H1 (cell line): ENCODE results near the gene SLPI. TPM values are rescaled to one million over a fixed set of nuclear protein-coding genes. Genes with fewer than 3 reads are reported as not detected.

Experiments used
- CTCF ChIA-PET: fragments of 300-600 bp; sonication (Branson Sonifier 250); formaldehyde crosslinking; loops from one replicate; lab custom pipeline; 2021; ENCODE audit not compliant: partially characterized antibody; lab: Charles Lee
- POLR2A ChIA-PET: fragments of 300-600 bp; sonication (Branson Sonifier 250); formaldehyde crosslinking; loops from one replicate; lab custom pipeline; 2021; ENCODE audit warnings: inconsistent platforms; ENCODE audit not compliant: partially characterized antibody; lab: Charles Lee
- DNase-seq, 2 experiments: peaks; one replicate each; pipeline versions ENCODE4 v3.0.0 to v3.0.0-alpha.2; 2010 to 2022; ENCODE audit warnings: low spot score in 2 of 2, low read depth in 1 of 2, mixed read lengths in 1 of 2
- FAIRE-seq: peaks from 2 replicates; lab custom pipeline; 2011; peaks lifted over from hg19 to GRCh38; lab: Jason Lieb, UNC
- H2AFZ ChIP-seq: 2 replicates; pipeline ENCODE4 v1.8.1; 2012; ENCODE audit warnings: low read length, inconsistent platforms
- H2AK5ac ChIP-seq: 2 replicates; pipeline ENCODE4 v1.6.1; 2013; ENCODE audit warnings: low read depth, low read length
- H2BK120ac ChIP-seq: replicated peaks from 2 replicates; pipeline ENCODE3; 2013; ENCODE audit warnings: low read depth, low read length, inconsistent platforms
- H2BK12ac ChIP-seq: 2 replicates; pipeline ENCODE4 v1.6.1; 2013; ENCODE audit warnings: low read depth, low read length
- H2BK15ac ChIP-seq: 2 replicates; pipeline ENCODE4 v1.6.1; 2013; ENCODE audit warnings: low read length
- H2BK20ac ChIP-seq: 2 replicates; pipeline ENCODE4 v1.6.1; 2013; ENCODE audit warnings: low read length
- H2BK5ac ChIP-seq: 2 replicates; pipeline ENCODE4 v1.6.1; 2013; ENCODE audit warnings: low read depth, low read length
- H3K14ac ChIP-seq: 2 replicates; pipeline ENCODE4 v1.6.1; 2013; ENCODE audit warnings: inconsistent platforms; ENCODE audit not compliant: insufficient read length
- H3K18ac ChIP-seq: 2 replicates; pipeline ENCODE4 v1.6.1; 2013; ENCODE audit warnings: low read length; ENCODE audit errors: extremely low read depth
- H3K23ac ChIP-seq: 2 replicates; pipeline ENCODE4 v1.6.1; 2013; ENCODE audit warnings: inconsistent platforms; ENCODE audit not compliant: insufficient read length
- H3K23me2 ChIP-seq: 2 replicates; pipeline ENCODE4 v1.6.1; 2013; ENCODE audit warnings: low read depth, low read length
- H3K27ac ChIP-seq: 2 replicates; pipeline ENCODE4 v1.6.1; 2011; ENCODE audit warnings: low read depth, low read length, inconsistent platforms
- H3K27me3 ChIP-seq, 4 experiments: replicated peaks in 1 of 4; 1 replicate in 1 of 4; 2 replicates in 3 of 4; pipeline versions ENCODE4 v1.6.1 to v1.8.1; 2011 to 2013; ENCODE audit warnings: low read length in 3 of 4, mild to moderate bottlenecking in 3 of 4, inconsistent platforms in 2 of 4, mixed read lengths in 2 of 4, moderate library complexity in 1 of 4; ENCODE audit not compliant: control insufficient read depth in 3 of 4, insufficient read depth in 3 of 4; ENCODE audit errors: extremely low read depth in 1 of 4
- H3K36me3 ChIP-seq, 4 experiments: 2 replicates each; pipeline versions ENCODE4 v1.6.1 to v1.8.1; 2011 to 2013; ENCODE audit warnings: mild to moderate bottlenecking in 4 of 4, low read length in 3 of 4, moderate library complexity in 2 of 4, control low read depth in 1 of 4, inconsistent platforms in 1 of 4; ENCODE audit not compliant: insufficient read depth in 4 of 4, control insufficient read depth in 2 of 4
- H3K4ac ChIP-seq: replicated peaks from 2 replicates; pipeline ENCODE3; 2013; ENCODE audit warnings: low read length, low read depth, mixed read lengths, inconsistent platforms; ENCODE audit not compliant: insufficient read length
- H3K4me1 ChIP-seq, 4 experiments: replicated peaks in 1 of 4; 1 replicate in 1 of 4; 2 replicates in 3 of 4; pipeline versions ENCODE4 v1.6.1 to v1.8.1; 2011 to 2013; ENCODE audit warnings: low read length in 3 of 4, inconsistent platforms in 2 of 4, mixed read lengths in 1 of 4; ENCODE audit not compliant: insufficient read depth in 4 of 4, control insufficient read depth in 3 of 4
- H3K4me2 ChIP-seq, 2 experiments: 2 replicates each; pipeline versions ENCODE4 v1.6.1 to v1.8.1; 2011 to 2013; ENCODE audit warnings: low read depth in 2 of 2, low read length in 2 of 2, control low read depth in 1 of 2, inconsistent platforms in 1 of 2, mild to moderate bottlenecking in 1 of 2; ENCODE audit not compliant: insufficient read depth in 1 of 2
- H3K4me3 ChIP-seq, 4 experiments: fragments of 200-600, 300-600 bp in 1 of 4; sonication (generic), shearing (Covaris generic), sonication (Bioruptor Twin) in 1 of 4; 2 replicates each; pipeline versions ENCODE4 v1.5.1 to v1.8.1; 2011 to 2016; ENCODE audit warnings: low read length in 4 of 4, low read depth in 3 of 4, control low read depth in 2 of 4, inconsistent platforms in 2 of 4, mild to moderate bottlenecking in 2 of 4, mixed read lengths in 1 of 4, moderate library complexity in 1 of 4; ENCODE audit not compliant: insufficient read depth in 2 of 4; ENCODE audit errors: extremely low read depth in 1 of 4
- H3K56ac ChIP-seq: replicated peaks from 2 replicates; pipeline ENCODE3; 2013; ENCODE audit warnings: low read depth, mild to moderate bottlenecking, mixed read lengths, low read length, inconsistent platforms; ENCODE audit not compliant: insufficient read length
- H3K79me1 ChIP-seq: 2 replicates; pipeline ENCODE4 v1.6.1; 2013; ENCODE audit warnings: low read depth, low read length, control low read depth
- H3K79me2 ChIP-seq, 2 experiments: 2 replicates each; pipeline versions ENCODE4 v1.6.1 to v1.8.1; 2012 to 2013; ENCODE audit warnings: low read length in 2 of 2, mild to moderate bottlenecking in 2 of 2, inconsistent platforms in 1 of 2; ENCODE audit not compliant: insufficient read depth in 2 of 2, control insufficient read depth in 1 of 2
- H3K9ac ChIP-seq, 4 experiments: replicated peaks in 1 of 4; 1 replicate in 1 of 4; 2 replicates in 3 of 4; pipeline versions ENCODE4 v1.6.1 to v1.8.1; 2011 to 2013; ENCODE audit warnings: low read depth in 3 of 4, low read length in 3 of 4, control low read depth in 2 of 4, mild to moderate bottlenecking in 2 of 4, moderate library complexity in 2 of 4, inconsistent platforms in 1 of 4; ENCODE audit errors: extremely low read depth in 1 of 4
- H3K9me3 ChIP-seq, 2 experiments: 2 replicates each; pipeline versions ENCODE4 v1.6.1 to v1.8.1; 2012 to 2013; ENCODE audit warnings: mild to moderate bottlenecking in 2 of 2, moderate library complexity in 2 of 2, control low read depth in 1 of 2, inconsistent platforms in 1 of 2, low read depth in 1 of 2, low read length in 1 of 2, mixed read lengths in 1 of 2; ENCODE audit not compliant: insufficient read depth in 2 of 2
- H4K20me1 ChIP-seq, 2 experiments: replicated peaks in 1 of 2; 2 replicates each; pipeline versions ENCODE3 to v1.8.1; 2011 to 2013; ENCODE audit warnings: inconsistent platforms in 2 of 2, low read length in 2 of 2, mild to moderate bottlenecking in 1 of 2; ENCODE audit not compliant: insufficient read depth in 2 of 2, control insufficient read depth in 1 of 2
- H4K5ac ChIP-seq: 2 replicates; pipeline ENCODE4 v1.6.1; 2013; ENCODE audit warnings: low read length, low read depth, mixed read lengths, inconsistent platforms; ENCODE audit not compliant: insufficient read length
- H4K8ac ChIP-seq: 2 replicates; pipeline ENCODE4 v1.8.0; 2013; ENCODE audit warnings: mild to moderate bottlenecking, moderate library complexity, low read length, inconsistent platforms; ENCODE audit not compliant: insufficient read depth; ENCODE audit errors: extremely low read depth
- H4K91ac ChIP-seq: replicated peaks from 2 replicates; pipeline ENCODE3; 2013; ENCODE audit warnings: low read length, mixed read lengths, inconsistent platforms; ENCODE audit not compliant: insufficient read length
- GABPA ChIP-seq: IDR thresholded peaks from 2 replicates; pipeline ENCODE4 v1.6.1; 2011; ENCODE audit warnings: mild to moderate bottlenecking, low read length, moderate library complexity, borderline replicate concordance; ENCODE audit not compliant: insufficient read depth
- TEAD4 ChIP-seq: IDR thresholded peaks from 2 replicates; pipeline ENCODE4 v1.6.1; 2012; ENCODE audit warnings: low read depth, low read length, inconsistent platforms, mixed read lengths
- WGBS, 2 experiments: shearing (Covaris generic) in 1 of 2; methylation state at CpG; one replicate each; pipeline versions ENCODE4 v1.1.6 to v1.1.7; 2013 to 2015; ENCODE audit warnings: low lambda C conversion rate in 2 of 2, mixed read lengths in 2 of 2, inconsistent platforms in 1 of 2, low coverage in 1 of 2, missing lambda C conversion rate in 1 of 2; ENCODE audit not compliant: insufficient replicate concordance in 2 of 2, insufficient coverage in 1 of 2, insufficient read length in 1 of 2; ENCODE audit errors: extremely low coverage in 1 of 2, missing lambda C conversion rate in 1 of 2; 5-methylcytosine and 5-hydroxymethylcytosine counted together
- polyA plus RNA-seq, 7 experiments: library from polyadenylated mRNA; depleted of rRNA in 3 of 7; stranded (reverse) in 5 of 7; unstranded in 2 of 7; fragments of >200 nt in 5 of 7; fragments of 200-250 nt in 2 of 7; gene quantifications; 1 replicate in 5 of 7; 2 replicates in 1 of 7; 4 replicates in 1 of 7; pipeline versions ENCODE4 v1.2.1 to v1.2.3, GENCODE V29; 2011 to 2013; ENCODE audit warnings: missing spikeins in 2 of 7, mixed read lengths in 2 of 7
- total RNA-seq: library from RNA; stranded (reverse); fragmentation: NEBNext Ultra II Directional; extraction: Animal tissue kit (Norgen Biotek cat#: 25700); gene quantifications from 2 replicates; pipeline ENCODE4 v1.2.1, GENCODE V29; 2021
- TF ChIP-seq, protein P1 (sequence below): IDR thresholded peaks from 2 replicates; pipeline ENCODE4 v1.6.1; 2012; ENCODE audit warnings: inconsistent platforms

The SLPI gene
- total and polyA plus RNA-seq, 2 of the 8 experiments (the other 6 are each of a cell fraction or from before 2014, with no cell fraction given), result not detected

DNA sequence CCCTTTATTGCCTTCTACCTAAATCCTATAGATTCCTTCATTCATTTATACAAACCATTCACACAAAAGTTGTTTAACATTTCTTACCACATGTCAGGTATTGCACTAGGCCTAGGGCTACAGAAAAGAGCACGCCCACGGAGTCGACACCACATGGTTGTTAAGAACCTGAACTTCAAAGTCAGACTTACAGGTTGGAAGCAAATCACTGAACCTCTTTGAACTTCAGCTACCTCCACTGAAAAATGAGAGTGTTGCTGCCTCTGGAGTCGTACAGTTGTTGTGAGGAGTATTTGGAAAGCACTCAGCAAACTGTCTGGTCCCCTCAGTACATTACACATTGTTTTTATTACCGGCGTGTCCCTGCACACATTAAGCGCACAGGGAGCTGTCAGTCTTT, 3.3 kb upstream of the SLPI start:
- Histone ChIP-seq H3K9me3 (no peaks in the 10 kb centered on the region), H3K18ac (no peak overlapping the region), H2AK5ac (no peak overlapping the region), H4K8ac (no peak overlapping the region), H3K4me3 (no peak overlapping the region), H4K91ac (no peak overlapping the region)
- no peak for TF ChIP-seq GABPA
- no peak for TF ChIP-seq TEAD4
- TF ChIP-seq, protein P1, sequence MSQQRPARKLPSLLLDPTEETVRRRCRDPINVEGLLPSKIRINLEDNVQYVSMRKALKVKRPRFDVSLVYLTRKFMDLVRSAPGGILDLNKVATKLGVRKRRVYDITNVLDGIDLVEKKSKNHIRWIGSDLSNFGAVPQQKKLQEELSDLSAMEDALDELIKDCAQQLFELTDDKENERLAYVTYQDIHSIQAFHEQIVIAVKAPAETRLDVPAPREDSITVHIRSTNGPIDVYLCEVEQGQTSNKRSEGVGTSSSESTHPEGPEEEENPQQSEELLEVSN, result no peak
- TF ChIP-seq, all 59 proteins: peak for 0
- Histone ChIP-seq H3K79me2 (no peaks in the 10 kb centered on the region), H2BK5ac (no peak overlapping the region), H3K36me3 (no peaks in the 10 kb centered on the region), H2BK12ac (no peak overlapping the region), H2BK15ac (no peak overlapping the region), H3K4ac (no peak overlapping the region), H3K27ac (no peak overlapping the region), H3K4me1 (peaks cover 0 to 6% (median 3%) of the 10 kb centered on the region in 4 experiments; a peak in 5 of 7 replicates), H3K23me2 (no peaks in the 10 kb centered on the region), H4K20me1 (no peaks in the 10 kb centered on the region), H3K27me3 (no peaks in the 10 kb centered on the region; a peak in 1 of 7 replicates), H3K9ac (no peak overlapping the region), H3K23ac (no peak overlapping the region), H3K4me2 (no peak overlapping the region), H3K14ac (no peak overlapping the region), H3K56ac (no peak overlapping the region), H2BK120ac (no peak overlapping the region), H2BK20ac (no peak overlapping the region), H3K79me1 (no peaks in the 10 kb centered on the region), H4K5ac (no peak overlapping the region), H2AFZ (no peak overlapping the region)
- 88% methylated on average over 7 of the region's 7 CpGs; no CpG with 5 or more reads in 1 of the 2 experiments for WGBS, 2 experiments
- ChIA-PET CTCF (interaction anchor here (1.5 to 2.9 kb wide), 2 partner anchors 33 to 36 kb away, joined by 3 to 14 read pairs; no protein-coding TSS in a partner anchor), POLR2A (no interaction called here)
- DNase-seq (no peak), FAIRE-seq (no peak)
